ENCODE data around the gene RBBP8NL.

DNA sequence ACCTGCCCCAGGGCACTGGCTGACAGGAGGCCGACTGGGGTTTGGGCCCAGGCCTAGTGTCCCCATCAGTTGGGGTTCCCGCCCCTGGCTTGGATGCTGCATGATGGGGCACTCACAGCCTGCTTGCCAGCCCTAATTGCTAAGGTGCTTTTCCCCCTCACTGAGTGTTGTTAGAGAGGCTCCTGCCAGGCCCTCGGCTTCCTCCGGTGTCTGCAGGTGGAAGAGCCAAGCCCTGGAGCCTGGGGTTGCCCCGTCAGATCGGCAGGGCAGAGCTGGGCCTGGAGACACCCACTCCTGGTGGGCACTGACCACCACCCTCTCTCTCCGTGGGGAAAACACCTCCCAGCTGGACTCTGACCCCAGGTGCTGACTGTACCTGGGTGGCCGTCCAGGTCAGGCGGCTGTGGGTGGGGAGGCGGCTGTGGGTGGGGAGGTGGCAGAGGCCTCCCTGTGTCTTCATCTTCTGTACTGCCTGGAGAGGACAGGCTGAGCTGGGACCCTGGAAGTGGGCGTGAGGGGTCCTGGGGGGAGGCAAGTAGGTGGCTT, 14.2 kb downstream of the RBBP8NL start:
- TF ChIP-seq POLR2A (IDR thresholded peaks at IDR 0.05) = no peak
- TF ChIP-seq, protein P1, sequence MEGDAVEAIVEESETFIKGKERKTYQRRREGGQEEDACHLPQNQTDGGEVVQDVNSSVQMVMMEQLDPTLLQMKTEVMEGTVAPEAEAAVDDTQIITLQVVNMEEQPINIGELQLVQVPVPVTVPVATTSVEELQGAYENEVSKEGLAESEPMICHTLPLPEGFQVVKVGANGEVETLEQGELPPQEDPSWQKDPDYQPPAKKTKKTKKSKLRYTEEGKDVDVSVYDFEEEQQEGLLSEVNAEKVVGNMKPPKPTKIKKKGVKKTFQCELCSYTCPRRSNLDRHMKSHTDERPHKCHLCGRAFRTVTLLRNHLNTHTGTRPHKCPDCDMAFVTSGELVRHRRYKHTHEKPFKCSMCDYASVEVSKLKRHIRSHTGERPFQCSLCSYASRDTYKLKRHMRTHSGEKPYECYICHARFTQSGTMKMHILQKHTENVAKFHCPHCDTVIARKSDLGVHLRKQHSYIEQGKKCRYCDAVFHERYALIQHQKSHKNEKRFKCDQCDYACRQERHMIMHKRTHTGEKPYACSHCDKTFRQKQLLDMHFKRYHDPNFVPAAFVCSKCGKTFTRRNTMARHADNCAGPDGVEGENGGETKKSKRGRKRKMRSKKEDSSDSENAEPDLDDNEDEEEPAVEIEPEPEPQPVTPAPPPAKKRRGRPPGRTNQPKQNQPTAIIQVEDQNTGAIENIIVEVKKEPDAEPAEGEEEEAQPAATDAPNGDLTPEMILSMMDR (IDR thresholded peaks at IDR 0.05) = no peak

Data from adrenal gland (tissue), 5 donors.